Transverse colon (tissue), 4 donors: ENCODE results near the gene SBF2. TPM values are rescaled to one million over a fixed set of nuclear protein-coding genes. Genes with fewer than 3 reads are reported as not detected.

Experiments used
- DNase-seq: peaks from one replicate; pipeline ENCODE4 v3.0.0-alpha.2; 2019
- H3K27ac ChIP-seq, 4 donors: fragments of 200-600 bp; sonication (generic); 2 replicates each; pipeline ENCODE4 v1.5.1; 2016 to 2018; ENCODE audit warnings: inconsistent platforms in 4 of 4
- H3K27me3 ChIP-seq: fragments of 200-600 bp; sonication (generic); 2 replicates; pipeline ENCODE4 v1.5.1; 2017; ENCODE audit warnings: inconsistent platforms
- H3K36me3 ChIP-seq, 4 donors: fragments of 200-600 bp; sonication (generic); 2 replicates each; pipeline ENCODE4 v1.5.1; 2017 to 2019; ENCODE audit warnings: inconsistent platforms in 4 of 4
- H3K4me1 ChIP-seq, 4 donors: fragments of 200-600 bp; sonication (generic); 2 replicates each; pipeline ENCODE4 v1.5.1; 2017 to 2020; ENCODE audit warnings: inconsistent platforms in 4 of 4
- H3K4me3 ChIP-seq, 4 donors: fragments of 200-600 bp; sonication (generic); 1 replicate in 1 of 4; 2 replicates in 3 of 4; pipeline versions ENCODE4 v1.5.1 to v1.6.1; 2017 to 2019; ENCODE audit warnings: inconsistent platforms in 4 of 4
- H3K9me3 ChIP-seq, 2 donors: fragments of 200-600 bp; sonication (generic); 2 replicates each; pipeline ENCODE4 v1.5.1; 2017 to 2019; ENCODE audit warnings: inconsistent platforms in 2 of 2
- EP300 ChIP-seq: sonication (generic); formaldehyde crosslinking; IDR thresholded peaks from one replicate; pipeline ENCODE4 v1.6.1; 2017; ENCODE audit warnings: antibody characterized with exemption, low read depth
- POLR2A ChIP-seq: fragments of 450-650 bp; IDR thresholded peaks from one replicate; pipeline ENCODE4 v1.6.1; 2016; ENCODE audit warnings: antibody characterized with exemption, mild to moderate bottlenecking, moderate library complexity
- POLR2AphosphoS5 ChIP-seq, 3 donors: sonication (generic); formaldehyde crosslinking; IDR thresholded peaks; one replicate each; pipeline ENCODE4 v1.6.1; 2016; ENCODE audit warnings: antibody characterized with exemption in 3 of 3
- WGBS, 2 donors: methylation state at CpG; one replicate each; pipeline ENCODE4 v1.1.5; 2018; ENCODE audit warnings: low coverage in 1 of 2; 5-methylcytosine and 5-hydroxymethylcytosine counted together
- in situ Hi-C, 4 donors: fragments of 200-750 bp; cut with MboI; loops; one replicate each; pipeline versions ENCODE4 v1.15.0 to v1.15.1; 2017; ENCODE audit warnings: low sequenced_read_pairs in 3 of 4, low pct_ligation_motif_present in 1 of 4, low pct_unique_long_range_greater_than_20kb in 1 of 4
- intact Hi-C: fragments of 100-400 bp; cut with DNase I; formaldehyde crosslinking; loops from one replicate; pipeline ENCODE4 v1.15.1; 2023; ENCODE audit warnings: low total_unique reads
- total RNA-seq, 4 donors: library from RNA; depleted of rRNA; stranded (reverse); fragments of >200 nt; gene quantifications; one replicate each; pipeline ENCODE4 v1.1.0, GENCODE V29; 2016
- TF ChIP-seq, protein P1 (sequence below), 5 experiments: fragments of 200-600 bp in 3 of 5; fragments of 450-650 bp in 2 of 5; sonication (generic) in 3 of 5; IDR thresholded peaks; 1 replicate in 2 of 5; 2 replicates in 3 of 5; pipeline ENCODE4 v1.5.1; 2016 to 2017; ENCODE audit warnings: antibody characterized with exemption in 5 of 5, inconsistent platforms in 3 of 5, mild to moderate bottlenecking in 2 of 5, moderate library complexity in 1 of 5

Gene SBF2
- total RNA-seq, 4 donors from 2014 or later = 46.4 to 71.0 (median 54.8) TPM

DNA sequence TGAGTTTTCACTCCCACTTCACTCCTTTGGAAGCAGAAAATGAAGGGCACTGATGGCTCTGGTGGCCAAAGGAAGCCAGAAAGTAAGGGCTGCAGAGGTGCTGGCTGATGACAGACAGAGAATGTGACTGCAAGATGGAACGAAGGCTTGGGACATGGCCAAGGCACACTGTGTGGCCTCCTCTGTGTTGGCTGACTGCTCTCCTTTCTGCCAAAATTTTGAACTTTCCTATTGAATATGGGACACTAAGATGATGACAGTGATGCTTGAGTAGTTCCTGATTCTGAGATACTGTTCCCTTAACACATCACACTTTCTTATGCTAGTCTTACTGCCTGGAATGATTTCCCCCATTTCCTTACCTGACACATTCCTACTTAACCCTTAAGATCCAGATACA lies 473.8 kb downstream of the SBF2 start:
- Histone ChIP-seq H3K9me3 (no peaks in the 10 kb centered on the region), H3K4me1 (no peaks in the 10 kb centered on the region), H3K27me3 (no peaks in the 10 kb centered on the region), H3K36me3 (peaks cover 0 to 4% (median 0%) of the 10 kb centered on the region in 4 donors), H3K4me3 (no peak overlapping the region), H3K27ac (no peak overlapping the region)
- in situ Hi-C loops = no loop called here
- 17% methylated on average over 1 of the region's 1 CpG; no CpG with 5 or more reads in 1 of the 2 donors for WGBS, 2 donors
- no peak for DNase-seq
- TF ChIP-seq POLR2AphosphoS5 (IDR thresholded peaks at IDR 0.05) = no peak
- TF ChIP-seq, protein P1, sequence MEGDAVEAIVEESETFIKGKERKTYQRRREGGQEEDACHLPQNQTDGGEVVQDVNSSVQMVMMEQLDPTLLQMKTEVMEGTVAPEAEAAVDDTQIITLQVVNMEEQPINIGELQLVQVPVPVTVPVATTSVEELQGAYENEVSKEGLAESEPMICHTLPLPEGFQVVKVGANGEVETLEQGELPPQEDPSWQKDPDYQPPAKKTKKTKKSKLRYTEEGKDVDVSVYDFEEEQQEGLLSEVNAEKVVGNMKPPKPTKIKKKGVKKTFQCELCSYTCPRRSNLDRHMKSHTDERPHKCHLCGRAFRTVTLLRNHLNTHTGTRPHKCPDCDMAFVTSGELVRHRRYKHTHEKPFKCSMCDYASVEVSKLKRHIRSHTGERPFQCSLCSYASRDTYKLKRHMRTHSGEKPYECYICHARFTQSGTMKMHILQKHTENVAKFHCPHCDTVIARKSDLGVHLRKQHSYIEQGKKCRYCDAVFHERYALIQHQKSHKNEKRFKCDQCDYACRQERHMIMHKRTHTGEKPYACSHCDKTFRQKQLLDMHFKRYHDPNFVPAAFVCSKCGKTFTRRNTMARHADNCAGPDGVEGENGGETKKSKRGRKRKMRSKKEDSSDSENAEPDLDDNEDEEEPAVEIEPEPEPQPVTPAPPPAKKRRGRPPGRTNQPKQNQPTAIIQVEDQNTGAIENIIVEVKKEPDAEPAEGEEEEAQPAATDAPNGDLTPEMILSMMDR (IDR thresholded peaks at IDR 0.05) = no peak
- no peak for TF ChIP-seq EP300
- no peak for TF ChIP-seq POLR2A
- intact Hi-C loops = no loop called here

DNA sequence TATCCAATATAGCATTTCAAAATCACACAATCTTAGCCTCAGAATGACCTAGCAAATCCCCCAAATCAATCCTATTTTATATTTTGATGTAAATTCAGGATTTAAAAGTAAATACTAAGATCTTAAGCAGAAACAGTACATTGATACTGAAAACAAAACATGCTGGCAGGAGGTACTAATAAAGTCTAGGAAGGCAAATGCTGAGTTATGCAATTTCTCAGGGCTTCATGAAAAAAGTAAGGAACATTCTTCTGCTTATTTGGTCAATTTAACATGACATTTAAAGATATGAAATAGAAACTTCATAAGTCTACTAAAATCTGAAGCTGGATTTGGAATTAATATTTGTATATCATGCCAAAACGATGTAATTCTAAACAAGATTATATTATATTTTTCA lies 476.8 kb downstream of the SBF2 start:
- no peak for DNase-seq
- Histone ChIP-seq H3K27ac (no peak overlapping the region), H3K36me3 (peaks cover 0 to 4% (median 2%) of the 10 kb centered on the region in 4 donors), H3K27me3 (no peaks in the 10 kb centered on the region), H3K4me3 (no peak overlapping the region), H3K4me1 (no peaks in the 10 kb centered on the region), H3K9me3 (no peaks in the 10 kb centered on the region)
- whole genome bisulfite sequencing, 2 donors = 88 to 100% methylated on average over 1 of the region's 1 CpG
- intact Hi-C loops (no loop called here), in situ Hi-C loops (no loop called here)
- no peak for TF ChIP-seq POLR2A
- no peak for TF ChIP-seq POLR2AphosphoS5 (IDR thresholded peaks at IDR 0.05)
- TF ChIP-seq EP300 = no peak
- TF ChIP-seq, protein P1 (IDR thresholded peaks at IDR 0.05) = no peak

DNA sequence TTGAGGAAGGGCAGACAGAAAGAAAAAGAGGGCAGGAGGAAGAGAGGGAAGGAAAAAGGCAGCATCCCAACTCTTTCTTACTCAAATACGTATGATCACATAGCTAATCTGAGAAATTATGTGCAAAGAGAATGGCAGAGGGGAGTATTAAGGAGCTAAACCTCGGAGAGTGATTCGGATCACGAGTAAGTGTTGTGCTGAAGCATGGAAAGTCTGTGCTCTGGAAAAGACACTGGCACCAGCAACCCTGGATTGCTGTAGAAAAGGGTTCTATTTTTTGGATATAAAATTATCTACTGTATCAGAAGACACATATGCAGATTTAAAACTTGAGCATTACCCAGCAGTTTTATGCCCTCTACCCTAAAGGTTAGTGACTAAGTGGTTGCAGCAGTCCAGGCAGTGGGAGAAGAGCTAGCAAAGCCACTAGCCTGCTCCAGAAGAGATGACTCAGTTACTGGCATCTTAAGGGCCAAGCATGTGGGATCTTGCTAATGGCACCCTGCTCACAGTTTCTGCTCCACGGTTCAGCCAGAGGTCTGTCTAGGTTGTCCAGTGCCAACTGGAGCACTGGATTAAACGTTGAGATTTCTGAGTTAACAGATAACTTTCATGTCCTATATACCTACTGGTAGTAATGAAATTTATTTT lies 478.4 kb downstream of the SBF2 start:
- Histone ChIP-seq H3K27me3 (no peaks in the 10 kb centered on the region), H3K27ac (no peak overlapping the region), H3K4me3 (no peak overlapping the region), H3K36me3 (peaks cover 0 to 18% (median 2%) of the 10 kb centered on the region in 4 donors), H3K4me1 (no peaks in the 10 kb centered on the region), H3K9me3 (no peaks in the 10 kb centered on the region)
- in situ Hi-C loops (no loop called here), intact Hi-C loops (no loop called here)
- WGBS, 2 donors = 78 to 83% methylated on average over 5 to 6 of the region's 6 CpGs
- no peak for TF ChIP-seq EP300
- TF ChIP-seq POLR2AphosphoS5 (IDR thresholded peaks at IDR 0.05) = no peak
- no peak for TF ChIP-seq POLR2A
- TF ChIP-seq, protein P1 (IDR thresholded peaks at IDR 0.05) = no peak
- DNase-seq = no peak

DNA sequence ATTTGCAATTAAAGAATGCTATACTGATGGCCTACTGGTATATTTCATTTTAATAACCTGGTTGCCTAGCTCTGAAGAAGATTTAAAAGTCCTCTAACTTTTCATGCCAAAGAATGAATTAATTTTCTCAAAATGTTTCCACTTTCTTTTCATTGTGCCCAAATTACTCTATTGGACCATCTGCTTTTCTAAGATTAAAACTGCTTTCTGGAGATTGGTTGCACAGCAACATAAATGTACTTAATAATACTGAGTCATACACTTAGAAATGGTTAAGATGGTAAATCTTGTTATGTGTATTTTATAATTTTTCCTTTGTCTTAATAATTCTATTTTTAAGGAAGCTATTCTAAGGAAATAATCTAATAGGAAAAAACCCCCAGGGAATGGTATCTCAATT lies 479.9 kb downstream of the SBF2 start:
- Histone ChIP-seq H3K27ac (no peak overlapping the region), H3K36me3 (peaks cover 0 to 18% (median 2%) of the 10 kb centered on the region in 4 donors), H3K27me3 (no peaks in the 10 kb centered on the region), H3K9me3 (no peaks in the 10 kb centered on the region), H3K4me3 (no peak overlapping the region), H3K4me1 (no peaks in the 10 kb centered on the region)
- TF ChIP-seq POLR2AphosphoS5 (IDR thresholded peaks at IDR 0.05) (no peak), POLR2A (no peak), EP300 (no peak)
- TF ChIP-seq, protein P1 (IDR thresholded peaks at IDR 0.05) = no peak
- in situ Hi-C loops (no loop called here), intact Hi-C loops (no loop called here)
- DNase-seq = no peak
